CD4-positive, alpha-beta T cell (primary cell): ENCODE results near the gene GLRX3. TPM values are rescaled to one million over a fixed set of nuclear protein-coding genes. Genes with fewer than 3 reads are reported as not detected.

Experiments
- ATAC-seq: fragments of 200-7000 bp; cut with Tn5 transposase; one replicate; pipeline ENCODE4 v1.10.0; 2022; ENCODE audit warnings: mild to moderate bottlenecking; ENCODE audit not compliant: poor library complexity
- CTCF ChIA-PET: fragments of 350-600 bp; sonication (Branson Sonifier 250); formaldehyde crosslinking; loops from one replicate; lab custom pipeline; 2021; ENCODE audit warnings: antibody characterized with exemption, inconsistent platforms; lab: Charles Lee
- POLR2A ChIA-PET: fragments of 350-600 bp; sonication (Branson Sonifier 250); formaldehyde crosslinking; loops from one replicate; lab custom pipeline; 2021; ENCODE audit warnings: antibody characterized with exemption, inconsistent platforms; lab: Charles Lee
- DNase-seq, 14 experiments: peaks; one replicate each; pipeline ENCODE4 v3.0.0-alpha.2; 2013 to 2020; ENCODE audit warnings: mixed read lengths in 2 of 14
- H3K27ac ChIP-seq, 2 donors: one replicate each; pipeline versions ENCODE4 v1.5.1 to v1.7.0; 2013; ENCODE audit warnings: low read length in 2 of 2, low read depth in 1 of 2, mild to moderate bottlenecking in 1 of 2
- H3K27me3 ChIP-seq, 2 experiments: 1 replicate in 1 of 2; 2 replicates in 1 of 2; pipeline versions ENCODE4 v1.6.1 to v1.7.0; 2013; ENCODE audit warnings: low read length in 2 of 2, control low read depth in 1 of 2, mild to moderate bottlenecking in 1 of 2, moderate library complexity in 1 of 2; ENCODE audit not compliant: insufficient read depth in 2 of 2, control insufficient read depth in 1 of 2
- H3K36me3 ChIP-seq: one replicate; pipeline ENCODE4 v1.6.1; 2013; ENCODE audit warnings: low read length, control low read depth; ENCODE audit not compliant: insufficient read depth
- H3K4me1 ChIP-seq: one replicate; pipeline ENCODE4 v1.6.1; 2013; ENCODE audit warnings: low read length, control low read depth; ENCODE audit not compliant: insufficient read depth
- H3K4me3 ChIP-seq: one replicate; pipeline ENCODE4 v1.5.1; 2013; ENCODE audit warnings: mild to moderate bottlenecking, low read length, moderate library complexity
- H3K9me3 ChIP-seq, 2 experiments: 1 replicate in 1 of 2; 2 replicates in 1 of 2; pipeline versions ENCODE4 v1.6.1 to v1.7.0; 2013; ENCODE audit warnings: low read length in 2 of 2, mild to moderate bottlenecking in 2 of 2, control low read depth in 1 of 2, moderate library complexity in 1 of 2; ENCODE audit not compliant: control insufficient read depth in 1 of 2, insufficient read depth in 1 of 2
- H3K27ac Mint-ChIP-seq: one replicate; pipeline ENCODE4 v1.8.0; 2020; ENCODE audit warnings: mixed read lengths
- H3K27me3 Mint-ChIP-seq: one replicate; pipeline ENCODE4 v1.8.0; 2021; ENCODE audit warnings: mixed read lengths
- H3K36me3 Mint-ChIP-seq: one replicate; pipeline ENCODE4 v1.8.0; 2021; ENCODE audit warnings: low read depth, mixed read lengths
- H3K4me1 Mint-ChIP-seq: one replicate; pipeline ENCODE4 v1.8.0; 2021; ENCODE audit warnings: low read depth, mixed read lengths
- H3K4me3 Mint-ChIP-seq: one replicate; pipeline ENCODE4 v1.8.0; 2020; ENCODE audit warnings: mild to moderate bottlenecking, mixed read lengths
- H3K9me3 Mint-ChIP-seq: one replicate; pipeline ENCODE4 v1.8.0; 2020; ENCODE audit warnings: mixed read lengths
- intact Hi-C, 2 experiments: fragments of 100-400 bp; cut with DNase I in 1 of 2; cut with micrococcal nuclease in 1 of 2; formaldehyde crosslinking; loops; one replicate each; pipeline versions ENCODE4 v1.15.1 to v1.9.0; 2023 to 2025; cut with DNase I, micrococcal nuclease
- total RNA-seq, 174 experiments: library from RNA in 2 of 174; stranded (reverse) in 2 of 174; gene quantifications; one replicate each; pipeline ENCODE4 v1.2.3 and lab custom pipeline; 2021 to 2026
- TF ChIP-seq, protein P1 (sequence below): fragments of 200-600 bp; IDR thresholded peaks from one replicate; pipeline ENCODE4 v1.8.0; 2022; ENCODE audit warnings: antibody characterized with exemption, mild to moderate bottlenecking

The GLRX3 gene
- total RNA-seq, 2 experiments from 2014 or later: 25.4 to 29.7 TPM

DNA sequence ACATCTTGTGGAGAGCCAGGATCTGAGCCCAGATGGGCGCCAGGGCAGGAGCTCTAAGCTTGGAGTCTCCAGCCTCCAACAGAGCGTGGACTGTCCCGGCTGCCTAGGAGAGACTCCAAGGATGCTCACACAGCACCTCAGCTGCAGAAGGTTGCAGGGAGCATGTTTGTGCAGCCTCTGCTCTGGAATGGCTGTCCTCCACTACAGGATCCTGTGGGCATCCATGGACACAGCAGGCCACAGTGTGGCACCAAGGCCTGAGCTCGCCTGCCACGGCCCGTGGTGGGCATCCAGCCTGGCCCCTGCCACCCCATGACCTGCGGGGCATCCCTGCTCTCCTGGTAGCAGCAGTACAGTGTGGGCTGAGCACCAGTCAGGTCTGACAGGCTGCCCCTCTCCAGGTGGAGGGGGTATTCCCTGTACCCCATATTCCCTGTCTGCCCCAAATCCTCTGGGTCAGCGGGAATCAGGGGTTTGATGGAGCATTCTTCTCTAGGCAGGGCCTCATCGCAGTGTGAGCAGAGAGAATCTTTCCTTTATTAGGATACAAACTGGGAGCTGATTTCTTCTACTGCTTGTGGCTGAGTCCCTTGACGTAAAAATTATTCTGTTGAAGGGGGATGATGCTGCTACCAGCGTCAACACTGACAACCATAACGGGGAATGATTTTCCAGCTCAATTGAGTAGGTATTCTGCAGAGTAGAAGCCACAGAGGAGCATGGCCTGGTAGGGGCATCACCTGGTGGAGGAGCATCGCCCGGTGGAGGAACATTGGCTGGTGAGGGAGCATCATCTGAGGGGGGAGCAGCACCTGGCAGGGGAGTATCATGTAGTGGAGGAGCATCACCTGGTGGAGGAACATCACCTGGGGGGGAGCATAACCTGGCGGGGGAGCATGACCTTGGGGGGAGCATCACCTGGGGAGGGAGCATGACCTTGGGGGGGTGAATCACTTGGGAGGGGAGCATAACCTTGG, 60.6 kb downstream of the GLRX3 start:
- ATAC-seq: no peak
- H3K27me3 Mint-ChIP-seq: peaks cover 4% of the 10 kb centered on the region
- intact Hi-C loops: loop anchor here in 1 of 2 experiments (10.0 kb wide), 1 partner anchor 588 kb away; no protein-coding TSS in a partner anchor
- H3K36me3 Mint-ChIP-seq: no peaks in the 10 kb centered on the region
- Histone ChIP-seq H3K9me3 (no peaks in the 10 kb centered on the region), H3K27me3 (no peaks in the 10 kb centered on the region), H3K36me3 (no peaks in the 10 kb centered on the region), H3K4me3 (no peak overlapping the region), H3K4me1 (no peaks in the 10 kb centered on the region), H3K27ac (no peak overlapping the region)
- no peak overlapping the region for H3K4me3 Mint-ChIP-seq
- H3K27ac Mint-ChIP-seq: no peak overlapping the region
- ChIA-PET CTCF (no interaction called here), POLR2A (no interaction called here)
- no peak for DNase-seq
- no peaks in the 10 kb centered on the region for H3K9me3 Mint-ChIP-seq
- no peaks in the 10 kb centered on the region for H3K4me1 Mint-ChIP-seq
- TF ChIP-seq, protein P1, sequence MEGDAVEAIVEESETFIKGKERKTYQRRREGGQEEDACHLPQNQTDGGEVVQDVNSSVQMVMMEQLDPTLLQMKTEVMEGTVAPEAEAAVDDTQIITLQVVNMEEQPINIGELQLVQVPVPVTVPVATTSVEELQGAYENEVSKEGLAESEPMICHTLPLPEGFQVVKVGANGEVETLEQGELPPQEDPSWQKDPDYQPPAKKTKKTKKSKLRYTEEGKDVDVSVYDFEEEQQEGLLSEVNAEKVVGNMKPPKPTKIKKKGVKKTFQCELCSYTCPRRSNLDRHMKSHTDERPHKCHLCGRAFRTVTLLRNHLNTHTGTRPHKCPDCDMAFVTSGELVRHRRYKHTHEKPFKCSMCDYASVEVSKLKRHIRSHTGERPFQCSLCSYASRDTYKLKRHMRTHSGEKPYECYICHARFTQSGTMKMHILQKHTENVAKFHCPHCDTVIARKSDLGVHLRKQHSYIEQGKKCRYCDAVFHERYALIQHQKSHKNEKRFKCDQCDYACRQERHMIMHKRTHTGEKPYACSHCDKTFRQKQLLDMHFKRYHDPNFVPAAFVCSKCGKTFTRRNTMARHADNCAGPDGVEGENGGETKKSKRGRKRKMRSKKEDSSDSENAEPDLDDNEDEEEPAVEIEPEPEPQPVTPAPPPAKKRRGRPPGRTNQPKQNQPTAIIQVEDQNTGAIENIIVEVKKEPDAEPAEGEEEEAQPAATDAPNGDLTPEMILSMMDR: no peak

DNA sequence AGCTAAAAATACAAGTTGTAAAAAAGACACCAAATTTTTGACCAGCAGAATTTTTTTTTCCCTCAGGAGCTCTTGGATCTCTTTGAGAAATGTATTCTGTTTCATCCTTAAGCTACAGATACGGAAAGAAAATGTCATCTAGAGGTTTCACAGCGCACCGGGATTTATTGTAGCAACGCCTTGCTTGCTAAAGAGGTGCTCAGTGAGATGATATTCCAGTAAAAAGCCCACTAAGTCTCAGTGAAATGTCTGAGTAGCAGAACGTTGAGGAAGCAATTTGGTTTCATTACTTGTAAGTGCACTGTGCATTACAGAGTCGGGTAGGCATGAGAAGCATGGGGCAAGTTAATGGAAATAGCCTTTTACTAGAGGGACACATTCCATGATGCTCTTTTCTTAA, 62.5 kb downstream of the GLRX3 start:
- TF ChIP-seq, protein P1: no peak
- DNase-seq (no peak), ATAC-seq (no peak)
- Mint-ChIP-seq H3K27ac (no peak overlapping the region), H3K27me3 (no peaks in the 10 kb centered on the region), H3K9me3 (no peaks in the 10 kb centered on the region), H3K4me3 (no peak overlapping the region), H3K4me1 (no peaks in the 10 kb centered on the region), H3K36me3 (no peaks in the 10 kb centered on the region)
- ChIA-PET POLR2A (no interaction called here), CTCF (no interaction called here)
- H3K4me3 ChIP-seq: no peak overlapping the region
- intact Hi-C loops: loop anchor here in 1 of 2 experiments (10.0 kb wide), 1 partner anchor 586 kb away; no protein-coding TSS in a partner anchor
- H3K36me3 ChIP-seq: no peaks in the 10 kb centered on the region
- H3K4me1 ChIP-seq: no peaks in the 10 kb centered on the region
- no peak overlapping the region for H3K27ac ChIP-seq
- H3K9me3 ChIP-seq: no peaks in the 10 kb centered on the region
- H3K27me3 ChIP-seq: no peaks in the 10 kb centered on the region

DNA sequence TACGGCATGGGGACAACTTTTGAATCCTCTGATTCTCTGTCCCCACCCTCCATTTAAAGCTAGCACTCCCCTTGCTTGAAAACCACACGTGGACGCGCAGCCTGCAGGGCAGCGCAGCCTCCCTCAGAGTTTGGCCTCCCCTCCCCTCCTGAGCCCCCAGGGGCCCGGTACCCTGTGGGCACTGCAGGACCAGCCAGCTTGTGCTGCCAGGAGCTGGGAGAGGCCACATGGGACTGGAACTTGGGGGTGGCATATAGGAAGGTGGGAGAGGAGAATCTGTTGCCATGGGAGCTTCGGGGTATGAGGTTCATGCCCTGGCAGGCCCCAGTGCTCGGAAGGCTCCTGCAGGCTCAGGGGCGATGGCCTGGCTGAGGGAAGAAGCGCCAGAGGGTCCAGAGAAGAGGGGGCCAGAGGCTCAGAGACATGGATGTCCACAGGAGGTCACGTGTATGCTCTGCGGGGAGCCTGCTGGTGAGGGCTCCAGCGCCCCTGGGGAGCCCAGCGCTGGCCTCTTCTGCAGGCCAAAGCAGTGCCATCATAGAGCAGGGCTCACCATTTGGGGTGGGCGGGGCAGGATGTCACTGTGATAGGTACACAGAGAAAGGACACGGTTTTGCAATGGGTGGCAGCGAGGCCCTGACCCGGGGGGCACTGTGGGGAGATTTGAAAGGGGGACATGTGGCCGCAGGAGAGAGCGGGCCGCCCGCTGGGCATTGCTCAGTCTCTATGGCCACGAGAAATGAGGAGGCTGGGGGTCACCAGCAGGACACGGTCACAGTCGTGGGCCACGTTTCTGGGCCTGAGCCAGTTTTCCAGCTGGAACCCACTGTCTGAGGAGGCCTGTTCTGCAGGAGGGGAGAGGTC, 64.2 kb downstream of the GLRX3 start:
- H3K9me3 ChIP-seq: no peaks in the 10 kb centered on the region
- no peak overlapping the region for H3K4me3 ChIP-seq
- DNase-seq (no peak), ATAC-seq (no peak)
- Mint-ChIP-seq H3K36me3 (no peaks in the 10 kb centered on the region), H3K27ac (no peak overlapping the region), H3K27me3 (no peaks in the 10 kb centered on the region), H3K4me1 (no peaks in the 10 kb centered on the region), H3K9me3 (no peaks in the 10 kb centered on the region), H3K4me3 (no peak overlapping the region)
- ChIA-PET CTCF (no interaction called here), POLR2A (no interaction called here)
- H3K36me3 ChIP-seq: no peaks in the 10 kb centered on the region
- TF ChIP-seq, protein P1: no peak
- no peaks in the 10 kb centered on the region for H3K27me3 ChIP-seq
- H3K27ac ChIP-seq: no peak overlapping the region
- H3K4me1 ChIP-seq: no peaks in the 10 kb centered on the region
- intact Hi-C loops: no loop called here
